ENCODE data around the gene SH3PXD2A.

The SH3PXD2A gene

DNA sequence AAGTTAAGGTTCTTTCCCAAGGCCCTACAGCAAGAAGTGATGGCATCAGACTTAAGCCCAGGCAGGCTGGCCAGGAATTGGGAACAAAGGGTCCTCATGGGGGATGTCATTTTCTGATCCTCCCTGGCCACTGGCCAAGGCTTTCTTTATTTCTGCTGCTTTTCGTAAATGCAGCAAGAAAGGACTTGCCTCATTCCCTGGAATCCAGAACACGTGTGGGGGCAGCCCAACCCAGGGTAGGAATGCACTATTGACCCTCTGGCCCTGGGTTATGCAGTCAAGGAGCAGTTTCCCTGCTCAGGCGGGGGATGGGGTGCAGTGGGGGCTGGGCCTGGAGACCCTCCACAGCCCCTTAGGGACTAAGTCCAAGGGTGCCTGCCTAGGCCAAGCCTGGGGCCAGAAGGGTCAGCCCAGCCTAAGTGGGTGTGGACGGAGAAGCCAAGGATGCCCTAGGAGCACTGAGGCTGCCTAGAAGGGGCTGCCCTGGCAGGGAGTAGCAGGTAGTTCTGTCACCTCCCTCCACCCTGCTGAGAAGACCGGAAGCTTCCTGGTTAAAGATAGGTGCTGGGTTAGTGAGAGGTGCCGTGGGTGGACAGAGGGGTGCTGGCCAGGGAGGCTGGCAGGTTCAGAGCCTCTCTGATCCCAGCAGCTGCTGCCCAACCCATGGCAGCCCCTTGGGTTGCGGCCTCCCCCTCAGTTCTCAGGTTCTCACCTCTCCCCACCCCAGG, 179.2 kb downstream of the SH3PXD2A start:
- Histone ChIP-seq H3K27ac (ENCODE audit: low read depth, low read length) (no peak overlapping the region), H3K9ac (ENCODE audit: low read length) (no peak overlapping the region), H3K4me3 (ENCODE audit: low read length) (no peak overlapping the region), H3K36me3 (ENCODE audit: control insufficient read depth, insufficient read depth, low read length) (no peaks in the 10 kb centered on the region), H3K4me1 (ENCODE audit: control insufficient read depth, insufficient read depth, low read length) (peaks cover 16% of the 10 kb centered on the region), H3K27me3 (ENCODE audit: control insufficient read depth, insufficient read depth, low read length) (no peaks in the 10 kb centered on the region)

DNA sequence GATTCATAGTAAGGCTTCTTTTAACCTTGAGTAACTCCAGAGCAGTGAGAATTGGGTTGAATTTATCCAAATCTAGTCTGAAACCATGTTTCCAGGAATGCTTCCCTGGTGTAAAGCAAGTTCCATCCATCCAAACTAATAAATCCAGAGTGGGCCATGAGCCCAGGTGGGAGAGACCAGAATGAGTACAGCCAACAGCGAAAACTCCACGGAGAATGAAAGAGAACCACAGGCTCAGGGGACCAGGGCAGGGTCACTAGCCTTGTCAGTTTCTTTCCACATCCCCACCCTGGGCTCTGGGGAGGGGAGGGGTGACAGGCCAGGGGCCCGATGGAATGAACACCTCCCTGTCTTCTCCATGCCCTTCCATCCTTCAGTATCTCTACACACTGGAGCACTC, 181.8 kb downstream of the SH3PXD2A start:
- Histone ChIP-seq H3K4me1 (ENCODE audit: control insufficient read depth, insufficient read depth, low read length) (peaks cover 11% of the 10 kb centered on the region), H3K27me3 (ENCODE audit: control insufficient read depth, insufficient read depth, low read length) (no peaks in the 10 kb centered on the region), H3K36me3 (ENCODE audit: control insufficient read depth, insufficient read depth, low read length) (no peaks in the 10 kb centered on the region), H3K4me3 (ENCODE audit: low read length) (no peak overlapping the region), H3K27ac (ENCODE audit: low read depth, low read length) (no peak overlapping the region), H3K9ac (ENCODE audit: low read length) (no peak overlapping the region)

DNA sequence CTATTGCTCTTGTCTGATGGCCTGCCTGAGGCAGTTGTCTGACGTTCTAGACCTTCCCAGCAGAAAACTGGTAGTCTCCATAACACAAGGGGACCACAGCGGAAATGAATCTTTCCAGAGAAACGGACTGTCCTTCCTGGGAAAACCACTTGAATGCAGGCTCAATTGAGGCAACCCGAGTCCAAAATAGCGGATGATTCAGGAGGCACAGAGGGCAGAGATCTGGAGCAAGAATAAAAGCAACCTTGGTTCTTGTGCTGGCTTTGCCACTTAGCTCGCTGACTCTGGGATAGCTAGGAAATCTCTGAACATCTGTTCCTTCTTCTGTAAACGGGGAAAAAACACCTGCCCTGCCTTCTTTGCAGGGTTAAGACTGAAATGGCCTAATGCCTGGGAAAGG, 183.0 kb downstream of the SH3PXD2A start:
- Histone ChIP-seq H3K4me3 (ENCODE audit: low read length) (no peak overlapping the region), H3K27me3 (ENCODE audit: control insufficient read depth, insufficient read depth, low read length) (no peaks in the 10 kb centered on the region), H3K4me1 (ENCODE audit: control insufficient read depth, insufficient read depth, low read length) (peaks cover 12% of the 10 kb centered on the region), H3K27ac (ENCODE audit: low read depth, low read length) (no peak overlapping the region), H3K9ac (ENCODE audit: low read length) (no peak overlapping the region), H3K36me3 (ENCODE audit: control insufficient read depth, insufficient read depth, low read length) (no peaks in the 10 kb centered on the region)

DNA sequence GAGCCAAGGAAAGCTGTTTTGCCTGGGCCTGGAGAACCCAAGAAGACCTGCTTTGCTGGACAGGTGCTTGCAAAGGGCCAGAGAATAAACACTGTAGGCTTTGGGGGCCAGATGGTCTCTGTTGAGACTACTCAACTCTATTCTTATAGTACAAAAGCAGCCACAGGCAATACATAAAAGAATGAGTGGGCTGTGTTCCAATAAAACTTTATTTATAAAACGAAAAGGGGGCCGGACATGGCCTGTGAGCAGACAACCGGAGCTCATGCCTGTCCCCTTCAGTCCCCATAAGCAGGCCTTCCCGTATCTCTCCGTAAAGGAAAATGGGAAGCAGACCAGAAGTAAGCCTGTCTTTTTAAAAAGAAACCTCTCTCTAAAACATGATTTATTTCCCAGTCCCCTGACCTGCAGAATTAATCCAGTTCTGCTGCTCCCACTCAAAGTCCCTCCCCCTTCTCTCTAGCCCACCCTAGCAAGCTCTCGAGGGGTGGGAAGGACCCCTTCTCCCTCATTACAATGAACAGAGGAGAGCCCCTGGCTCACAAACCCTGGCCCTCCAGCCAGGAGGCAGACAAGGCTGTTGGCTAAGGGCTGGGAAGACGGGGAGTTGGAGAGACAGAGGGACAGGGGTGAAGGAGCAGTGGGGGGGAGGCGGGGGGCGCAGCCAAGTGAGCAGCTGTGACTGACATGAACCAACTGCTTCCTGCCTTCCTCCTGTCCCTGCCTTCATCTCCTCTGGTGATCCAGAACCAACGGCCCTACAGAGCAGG, 184.1 kb downstream of the SH3PXD2A start:
- Histone ChIP-seq H3K27me3 (ENCODE audit: control insufficient read depth, insufficient read depth, low read length) (no peaks in the 10 kb centered on the region), H3K36me3 (ENCODE audit: control insufficient read depth, insufficient read depth, low read length) (no peaks in the 10 kb centered on the region), H3K9ac (ENCODE audit: low read length) (no peak overlapping the region), H3K4me1 (ENCODE audit: control insufficient read depth, insufficient read depth, low read length) (peaks cover 10% of the 10 kb centered on the region), H3K27ac (ENCODE audit: low read depth, low read length) (no peak overlapping the region), H3K4me3 (ENCODE audit: low read length) (no peak overlapping the region)

DNA sequence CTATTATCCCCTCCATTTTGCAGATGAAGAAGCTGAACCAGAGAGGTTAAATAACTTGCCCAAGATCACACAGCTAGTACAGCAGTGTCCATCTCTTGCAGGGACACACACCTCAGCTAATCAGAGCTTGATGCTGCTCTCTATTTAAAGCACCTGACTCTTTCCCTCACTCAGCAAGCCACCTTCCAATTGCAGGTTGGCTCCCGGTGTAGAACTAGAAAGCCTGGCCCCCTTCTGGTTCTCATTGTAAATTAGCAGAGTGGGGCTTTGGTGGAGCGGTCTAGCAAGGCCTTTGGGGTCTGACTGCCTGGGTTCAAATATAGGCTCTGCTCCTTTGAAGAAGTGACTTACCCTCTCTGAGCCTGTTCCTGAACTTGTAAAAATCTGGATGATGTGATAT, 185.4 kb downstream of the SH3PXD2A start:
- no peaks in the 10 kb centered on the region for H3K27me3 ChIP-seq (ENCODE audit: control insufficient read depth, insufficient read depth, low read length)
- H3K4me3 ChIP-seq (ENCODE audit: low read length): no peak overlapping the region
- H3K4me1 ChIP-seq (ENCODE audit: control insufficient read depth, insufficient read depth, low read length): peaks cover 10% of the 10 kb centered on the region
- no peak overlapping the region for H3K9ac ChIP-seq (ENCODE audit: low read length)
- no peaks in the 10 kb centered on the region for H3K36me3 ChIP-seq (ENCODE audit: control insufficient read depth, insufficient read depth, low read length)
- H3K27ac ChIP-seq (ENCODE audit: low read depth, low read length): no peak overlapping the region

DNA sequence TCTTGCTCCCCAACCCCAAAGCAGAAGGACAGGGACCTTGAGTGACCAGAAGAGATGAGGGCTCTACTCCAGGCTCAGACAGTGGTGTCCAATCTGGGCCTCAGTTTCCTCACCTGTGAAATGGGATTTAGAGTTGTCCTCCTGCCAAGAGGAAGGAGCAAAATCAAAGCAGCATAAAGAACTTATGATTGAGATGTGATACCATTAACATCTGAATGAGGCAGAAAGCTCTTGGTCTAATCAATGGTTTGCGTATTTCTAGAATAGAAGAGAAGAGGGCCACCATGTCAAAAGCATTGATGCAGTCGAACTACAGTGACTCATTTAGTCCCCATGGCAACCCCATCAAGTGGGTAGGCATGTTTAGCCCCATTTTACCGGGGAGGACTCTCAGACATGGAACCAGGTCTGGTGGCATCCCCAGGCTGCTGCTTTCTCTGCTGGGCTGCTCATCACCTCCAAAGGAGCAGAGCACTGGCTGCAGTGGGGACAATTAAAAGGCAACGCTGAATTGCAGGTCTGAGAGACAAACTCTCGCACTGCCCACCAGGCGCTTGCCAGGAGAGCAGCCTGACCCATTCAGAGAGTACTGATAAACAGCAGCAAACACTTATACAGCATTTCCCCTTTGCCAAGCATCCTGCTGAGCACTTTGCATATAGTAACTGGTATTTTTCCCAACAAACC, 186.0 kb downstream of the SH3PXD2A start:
- H3K9ac ChIP-seq (ENCODE audit: low read length): no peak overlapping the region
- peaks cover 10% of the 10 kb centered on the region for H3K4me1 ChIP-seq (ENCODE audit: control insufficient read depth, insufficient read depth, low read length)
- no peaks in the 10 kb centered on the region for H3K27me3 ChIP-seq (ENCODE audit: control insufficient read depth, insufficient read depth, low read length)
- H3K4me3 ChIP-seq (ENCODE audit: low read length): no peak overlapping the region
- H3K36me3 ChIP-seq (ENCODE audit: control insufficient read depth, insufficient read depth, low read length): no peaks in the 10 kb centered on the region
- no peak overlapping the region for H3K27ac ChIP-seq (ENCODE audit: low read depth, low read length)

DNA sequence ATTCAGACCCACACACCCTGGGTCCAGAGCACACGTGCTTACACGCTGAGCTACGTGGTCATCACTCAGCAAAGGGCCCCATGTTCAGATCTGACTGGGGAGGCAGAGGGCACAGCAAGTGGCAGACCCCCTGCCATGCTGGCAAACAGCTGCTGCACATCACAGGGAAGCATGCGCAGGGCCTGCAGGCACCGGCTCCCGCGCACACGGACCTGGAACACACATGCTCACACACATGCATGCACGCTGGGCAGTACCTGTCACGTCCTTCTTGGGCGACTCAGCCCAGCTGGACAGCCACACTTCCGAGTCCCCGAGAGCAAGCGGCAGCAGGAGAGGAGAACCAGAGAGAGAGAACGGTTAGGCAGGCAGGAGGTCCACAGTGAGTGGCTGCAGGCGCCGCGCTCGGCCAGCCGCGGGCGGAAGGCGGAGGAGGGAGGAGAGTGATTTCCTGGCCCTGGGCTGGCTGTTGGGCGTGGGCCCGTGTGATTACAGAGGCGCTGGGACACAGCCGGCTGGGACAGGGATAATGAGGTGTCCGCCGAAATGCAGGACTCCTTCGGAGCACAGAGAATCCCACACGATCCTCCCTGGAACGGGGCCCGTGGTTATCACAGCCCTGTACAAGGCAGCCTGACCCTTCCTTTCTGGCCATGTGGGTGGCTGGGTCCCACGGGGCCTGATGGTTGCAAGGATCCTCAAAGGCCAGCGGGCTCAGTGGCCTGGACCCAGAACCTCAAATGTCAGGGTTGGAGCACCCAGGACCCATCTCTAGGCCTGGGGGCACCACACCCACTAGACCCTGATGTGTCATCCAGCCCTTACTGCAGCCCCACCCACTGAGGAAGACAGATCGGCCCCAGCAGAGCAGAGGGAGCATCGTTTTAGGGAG, 186.8 kb downstream of the SH3PXD2A start:
- Histone ChIP-seq H3K36me3 (ENCODE audit: control insufficient read depth, insufficient read depth, low read length) (no peaks in the 10 kb centered on the region), H3K4me3 (ENCODE audit: low read length) (peak overlapping the region; percentile 46), H3K9ac (ENCODE audit: low read length) (no peak overlapping the region)

DNA sequence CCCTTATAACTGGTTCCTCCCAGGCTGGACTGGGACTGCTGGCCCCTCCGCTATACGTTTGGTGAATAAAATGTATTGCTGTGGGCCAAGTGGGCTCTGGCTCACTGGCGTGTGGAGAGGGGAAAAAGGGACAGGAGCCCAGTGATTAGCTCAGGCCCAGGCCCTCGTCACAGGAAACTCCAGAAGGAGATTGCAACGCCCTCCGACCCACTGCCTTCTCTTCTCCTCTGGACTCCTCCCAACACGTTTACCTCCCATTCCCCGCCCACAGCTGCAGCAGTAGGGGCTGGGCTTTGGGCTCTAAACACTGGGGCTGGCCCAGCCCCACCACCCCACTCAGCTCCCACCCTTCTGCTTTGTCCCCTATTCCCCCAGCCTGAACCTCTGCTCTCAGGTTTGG, 188.0 kb downstream of the SH3PXD2A start:
- peaks cover 24% of the 10 kb centered on the region for H3K4me1 ChIP-seq (ENCODE audit: control insufficient read depth, insufficient read depth, low read length)
- H3K27me3 ChIP-seq (ENCODE audit: control insufficient read depth, insufficient read depth, low read length): no peaks in the 10 kb centered on the region
- no peak overlapping the region for H3K9ac ChIP-seq (ENCODE audit: low read length)
- no peaks in the 10 kb centered on the region for H3K36me3 ChIP-seq (ENCODE audit: control insufficient read depth, insufficient read depth, low read length)
- H3K27ac ChIP-seq (ENCODE audit: low read depth, low read length): peak overlapping the region; percentile 40
- H3K4me3 ChIP-seq (ENCODE audit: low read length): no peak overlapping the region

More for the DNA sequence above, 186.8 kb downstream of the SH3PXD2A start:
- H3K4me1 ChIP-seq (ENCODE audit: control insufficient read depth, insufficient read depth, low read length): peaks cover 15% of the 10 kb centered on the region
- no peak overlapping the region for H3K27ac ChIP-seq (ENCODE audit: low read depth, low read length)
- no peaks in the 10 kb centered on the region for H3K27me3 ChIP-seq (ENCODE audit: control insufficient read depth, insufficient read depth, low read length)

DNA sequence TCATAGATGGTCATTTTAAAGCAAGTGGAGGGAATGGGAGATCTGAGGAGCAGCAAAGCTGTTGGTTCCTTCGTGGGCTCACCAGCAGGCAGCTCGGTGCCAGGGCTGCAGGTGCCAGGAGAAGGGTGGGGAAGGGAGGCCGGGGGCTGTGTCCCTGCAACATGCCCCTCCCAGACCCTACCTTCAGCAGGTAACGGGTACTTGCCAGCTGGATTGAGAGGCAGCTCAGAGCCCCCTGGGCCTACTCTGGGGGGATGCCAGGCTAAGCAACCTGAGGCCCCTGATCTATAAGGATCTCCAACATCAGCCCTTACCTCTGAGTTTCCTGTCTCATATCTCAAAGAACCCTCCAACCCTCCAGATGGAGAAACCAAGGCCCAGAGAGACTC, 188.6 kb downstream of the SH3PXD2A start:
- Histone ChIP-seq H3K4me3 (ENCODE audit: low read length) (no peak overlapping the region), H3K27ac (ENCODE audit: low read depth, low read length) (no peak overlapping the region), H3K4me1 (ENCODE audit: control insufficient read depth, insufficient read depth, low read length) (peaks cover 26% of the 10 kb centered on the region), H3K36me3 (ENCODE audit: control insufficient read depth, insufficient read depth, low read length) (no peaks in the 10 kb centered on the region), H3K27me3 (ENCODE audit: control insufficient read depth, insufficient read depth, low read length) (no peaks in the 10 kb centered on the region), H3K9ac (ENCODE audit: low read length) (no peak overlapping the region)

DNA sequence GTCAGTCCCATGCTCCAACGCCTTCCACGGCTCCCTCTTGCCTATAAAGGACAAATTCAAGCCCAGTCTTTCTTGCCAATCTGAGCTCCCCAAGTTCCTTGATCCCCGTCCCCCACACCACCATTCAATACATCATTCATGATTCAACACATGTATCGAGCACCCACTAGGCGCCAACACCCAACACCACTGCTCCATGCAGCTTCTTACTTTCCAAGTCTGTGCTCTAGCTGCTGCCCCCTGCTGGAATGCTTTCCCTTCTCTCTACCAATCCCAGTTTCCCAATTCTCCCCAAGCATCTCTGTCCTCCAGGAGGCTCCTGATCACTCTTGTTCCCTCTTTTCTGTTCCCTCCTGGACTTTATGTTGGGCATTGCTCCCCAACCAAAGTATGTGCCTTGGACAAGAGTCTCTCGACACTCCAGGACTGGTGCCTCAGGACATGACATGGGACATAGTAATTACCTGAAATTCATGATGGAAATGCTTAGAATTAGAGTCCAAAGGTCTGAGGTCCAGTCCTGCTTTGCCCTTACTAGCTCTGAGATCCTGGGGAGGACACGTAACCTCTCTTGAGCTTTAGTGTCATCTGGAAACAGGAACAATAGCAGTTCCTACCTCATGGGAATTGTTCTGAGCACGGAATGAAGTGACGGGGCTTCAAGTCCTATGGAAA, 189.2 kb downstream of the SH3PXD2A start:
- no peak overlapping the region for H3K9ac ChIP-seq (ENCODE audit: low read length)
- peaks cover 27% of the 10 kb centered on the region for H3K4me1 ChIP-seq (ENCODE audit: control insufficient read depth, insufficient read depth, low read length)
- no peaks in the 10 kb centered on the region for H3K27me3 ChIP-seq (ENCODE audit: control insufficient read depth, insufficient read depth, low read length)
- no peaks in the 10 kb centered on the region for H3K36me3 ChIP-seq (ENCODE audit: control insufficient read depth, insufficient read depth, low read length)
- no peak overlapping the region for H3K4me3 ChIP-seq (ENCODE audit: low read length)
- no peak overlapping the region for H3K27ac ChIP-seq (ENCODE audit: low read depth, low read length)

DNA sequence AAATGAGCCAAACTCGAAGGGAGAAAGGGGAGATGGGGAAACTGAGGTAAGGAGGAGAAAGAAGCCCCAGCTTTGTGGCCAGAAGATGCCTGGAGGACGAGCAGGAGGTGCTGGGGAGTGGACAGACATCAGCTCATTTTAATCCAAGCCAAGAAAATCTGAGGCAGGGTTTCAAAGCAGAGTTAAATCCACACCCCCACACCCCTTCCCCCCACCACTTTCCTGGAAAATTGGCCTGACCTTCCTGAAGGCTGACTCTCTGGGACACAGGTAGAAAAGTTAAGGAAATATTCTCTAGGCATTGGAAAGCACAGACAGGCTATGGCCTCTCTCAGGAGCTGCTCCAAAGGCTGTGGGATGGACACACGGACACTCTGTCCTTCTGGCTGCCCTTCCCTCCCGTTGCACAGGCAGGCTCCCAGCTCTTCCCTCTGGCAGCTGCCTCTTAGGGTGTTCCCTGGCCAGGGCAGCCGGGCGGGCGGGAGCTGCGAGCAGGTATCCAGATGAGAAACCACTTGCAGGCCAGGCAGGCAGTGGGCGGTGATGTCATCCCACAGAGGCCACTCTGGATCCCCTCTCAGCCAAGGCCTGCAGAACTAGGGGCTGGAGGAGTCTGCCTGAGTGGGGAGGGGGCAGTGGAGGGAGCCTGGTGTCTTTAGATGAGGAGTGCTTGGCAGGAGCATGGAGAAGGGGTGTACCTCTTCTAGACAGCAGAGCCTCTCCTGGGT, 190.1 kb downstream of the SH3PXD2A start:
- Histone ChIP-seq H3K4me3 (ENCODE audit: low read length) (no peak overlapping the region), H3K27ac (ENCODE audit: low read depth, low read length) (no peak overlapping the region), H3K36me3 (ENCODE audit: control insufficient read depth, insufficient read depth, low read length) (no peaks in the 10 kb centered on the region), H3K9ac (ENCODE audit: low read length) (no peak overlapping the region), H3K27me3 (ENCODE audit: control insufficient read depth, insufficient read depth, low read length) (no peaks in the 10 kb centered on the region), H3K4me1 (ENCODE audit: control insufficient read depth, insufficient read depth, low read length) (peaks cover 27% of the 10 kb centered on the region)

Measured in rectal smooth muscle tissue (tissue), 1 donor.